ENCODE results near the gene CHN2.

The CHN2 gene

GRCh38 chr7:29281782-29282541 lies 87.4 kb downstream of the CHN2 start:
- H3K27me3 ChIP-seq (ENCODE audit: insufficient read depth, low read depth): no peaks in the 10 kb centered on the region; the same call in 1 of the 2 replicates
- H3K79me2 ChIP-seq (ENCODE audit: insufficient read depth, low read depth): no peaks in the 10 kb centered on the region
- H3K27ac ChIP-seq: no peak overlapping the region
- H3K36me3 ChIP-seq (ENCODE audit: insufficient read depth): no peaks in the 10 kb centered on the region
- H3K9ac ChIP-seq: no peak overlapping the region
- no peaks in the 10 kb centered on the region for H4K20me1 ChIP-seq (ENCODE audit: insufficient read depth)
- no peak overlapping the region for H2AFZ ChIP-seq (ENCODE audit: low read depth)
- TF ChIP-seq, protein P1, sequence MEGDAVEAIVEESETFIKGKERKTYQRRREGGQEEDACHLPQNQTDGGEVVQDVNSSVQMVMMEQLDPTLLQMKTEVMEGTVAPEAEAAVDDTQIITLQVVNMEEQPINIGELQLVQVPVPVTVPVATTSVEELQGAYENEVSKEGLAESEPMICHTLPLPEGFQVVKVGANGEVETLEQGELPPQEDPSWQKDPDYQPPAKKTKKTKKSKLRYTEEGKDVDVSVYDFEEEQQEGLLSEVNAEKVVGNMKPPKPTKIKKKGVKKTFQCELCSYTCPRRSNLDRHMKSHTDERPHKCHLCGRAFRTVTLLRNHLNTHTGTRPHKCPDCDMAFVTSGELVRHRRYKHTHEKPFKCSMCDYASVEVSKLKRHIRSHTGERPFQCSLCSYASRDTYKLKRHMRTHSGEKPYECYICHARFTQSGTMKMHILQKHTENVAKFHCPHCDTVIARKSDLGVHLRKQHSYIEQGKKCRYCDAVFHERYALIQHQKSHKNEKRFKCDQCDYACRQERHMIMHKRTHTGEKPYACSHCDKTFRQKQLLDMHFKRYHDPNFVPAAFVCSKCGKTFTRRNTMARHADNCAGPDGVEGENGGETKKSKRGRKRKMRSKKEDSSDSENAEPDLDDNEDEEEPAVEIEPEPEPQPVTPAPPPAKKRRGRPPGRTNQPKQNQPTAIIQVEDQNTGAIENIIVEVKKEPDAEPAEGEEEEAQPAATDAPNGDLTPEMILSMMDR (conservative IDR thresholded peaks at IDR 0.05; ENCODE audit: low read depth, low read length): no peak
- no peak overlapping the region for H3K4me2 ChIP-seq
- no peak overlapping the region for H3K4me3 ChIP-seq (IDR thresholded peaks at IDR 0.05; ENCODE audit: insufficient read depth, low read depth, low read length)
- H3K4me1 ChIP-seq (ENCODE audit: low read depth, poor library complexity, severe bottlenecking): peaks cover 62% of the 10 kb centered on the region

DNA sequence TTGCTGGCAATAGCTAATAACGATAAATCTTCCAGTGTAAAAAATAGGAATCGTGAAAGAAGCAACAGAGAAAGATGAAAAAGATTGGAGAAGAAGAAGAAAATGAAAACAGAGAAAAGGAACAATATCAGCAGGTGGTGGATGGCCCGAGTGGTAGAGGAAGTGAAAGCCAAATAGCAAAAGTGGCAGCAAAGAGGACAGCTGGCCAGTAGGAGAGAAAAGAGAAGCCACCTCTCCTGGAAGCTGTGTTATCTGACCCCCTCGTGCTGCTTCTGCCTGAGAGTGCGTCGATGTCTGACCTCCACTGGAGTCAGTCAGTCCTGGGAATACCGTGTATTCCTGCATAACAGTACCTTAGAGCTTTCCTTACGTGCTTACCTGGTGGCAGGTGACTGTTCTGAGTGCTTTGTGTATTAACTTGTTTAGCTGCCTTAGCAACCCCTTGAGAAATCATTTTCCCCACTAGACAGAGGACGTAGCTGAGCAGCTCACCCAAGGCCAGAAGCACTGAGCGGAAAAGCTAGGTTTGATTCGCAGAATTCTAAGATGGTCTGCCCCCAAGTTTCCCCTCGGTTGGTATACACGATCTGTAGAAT lies 88.3 kb downstream of the CHN2 start:
- H4K20me1 ChIP-seq (ENCODE audit: insufficient read depth): no peaks in the 10 kb centered on the region
- TF ChIP-seq, protein P1 (conservative IDR thresholded peaks at IDR 0.05; ENCODE audit: low read depth, low read length): no peak
- no peaks in the 10 kb centered on the region; the same call in 1 of the 2 replicates for H3K27me3 ChIP-seq (ENCODE audit: insufficient read depth, low read depth)
- no peak overlapping the region for H3K4me2 ChIP-seq
- no peaks in the 10 kb centered on the region for H3K36me3 ChIP-seq (ENCODE audit: insufficient read depth)
- no peak overlapping the region for H3K9ac ChIP-seq
- H2AFZ ChIP-seq (ENCODE audit: low read depth): no peak overlapping the region
- H3K79me2 ChIP-seq (ENCODE audit: insufficient read depth, low read depth): no peaks in the 10 kb centered on the region
- no peak overlapping the region for H3K27ac ChIP-seq
- H3K4me3 ChIP-seq (IDR thresholded peaks at IDR 0.05; ENCODE audit: insufficient read depth, low read depth, low read length): no peak overlapping the region
- H3K4me1 ChIP-seq (ENCODE audit: low read depth, poor library complexity, severe bottlenecking): peaks cover 58% of the 10 kb centered on the region

DNA sequence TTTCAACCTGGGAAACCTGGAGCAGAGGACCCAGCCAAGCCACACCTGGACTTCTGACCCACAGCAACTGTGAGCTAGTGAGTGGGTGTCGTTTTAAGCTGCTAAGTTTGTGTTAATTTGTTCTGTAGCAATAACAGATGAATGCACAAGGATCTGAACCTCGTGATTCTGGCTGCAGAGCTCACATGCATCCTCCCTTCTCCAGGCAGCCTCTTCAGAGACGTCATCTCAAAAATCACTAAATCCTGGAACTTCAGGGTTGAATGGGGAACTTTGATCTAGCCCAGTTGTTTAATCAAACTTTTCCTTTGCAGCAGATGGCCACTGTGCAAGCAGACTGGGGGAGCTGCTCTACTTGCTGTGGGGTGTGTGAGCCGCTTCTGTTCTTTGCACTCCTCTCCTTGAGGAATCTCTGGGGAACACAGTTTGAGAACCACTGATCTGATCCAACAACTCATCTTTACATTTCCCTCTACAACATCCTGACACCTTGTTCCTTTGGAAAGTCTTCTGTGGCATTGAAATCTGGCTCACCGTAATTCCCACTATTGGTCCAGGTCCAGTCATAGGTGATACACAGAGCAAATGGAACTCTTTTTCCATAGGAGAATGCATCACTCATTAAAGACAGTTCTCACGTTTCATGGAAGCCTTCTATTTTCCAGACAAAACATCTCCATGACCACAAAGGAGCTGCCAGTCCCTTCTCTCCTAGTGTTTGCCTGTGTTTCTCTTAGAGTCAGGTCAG lies 90.3 kb downstream of the CHN2 start:
- Histone ChIP-seq H2AFZ (ENCODE audit: low read depth) (no peak overlapping the region), H3K27ac (peak overlapping the region; percentile 39; the same call in 1 of the 2 replicates), H3K36me3 (ENCODE audit: insufficient read depth) (no peaks in the 10 kb centered on the region), H3K4me2 (peak overlapping the region; percentile 90), H3K9ac (no peak overlapping the region), H3K4me3 (IDR thresholded peaks at IDR 0.05; ENCODE audit: insufficient read depth, low read depth, low read length) (no peak overlapping the region), H3K27me3 (ENCODE audit: insufficient read depth, low read depth) (no peaks in the 10 kb centered on the region; the same call in 1 of the 2 replicates), H3K79me2 (ENCODE audit: insufficient read depth, low read depth) (no peaks in the 10 kb centered on the region), H4K20me1 (ENCODE audit: insufficient read depth) (no peaks in the 10 kb centered on the region), H3K4me1 (ENCODE audit: low read depth, poor library complexity, severe bottlenecking) (peaks cover 48% of the 10 kb centered on the region)
- TF ChIP-seq, protein P1 (conservative IDR thresholded peaks at IDR 0.05; ENCODE audit: low read depth, low read length): no peak

GRCh38 chr7:29285444-29285793 lies 90.8 kb downstream of the CHN2 start:
- Histone ChIP-seq H3K79me2 (ENCODE audit: insufficient read depth, low read depth) (no peaks in the 10 kb centered on the region), H3K4me1 (ENCODE audit: low read depth, poor library complexity, severe bottlenecking) (peaks cover 49% of the 10 kb centered on the region), H3K4me3 (IDR thresholded peaks at IDR 0.05; ENCODE audit: insufficient read depth, low read depth, low read length) (no peak overlapping the region), H3K36me3 (ENCODE audit: insufficient read depth) (no peaks in the 10 kb centered on the region), H3K9ac (no peak overlapping the region), H4K20me1 (ENCODE audit: insufficient read depth) (no peaks in the 10 kb centered on the region), H2AFZ (ENCODE audit: low read depth) (no peak overlapping the region), H3K27me3 (ENCODE audit: insufficient read depth, low read depth) (no peaks in the 10 kb centered on the region; the same call in 1 of the 2 replicates), H3K4me2 (peak overlapping the region; percentile 90), H3K27ac (peak overlapping the region; percentile 39; the same call in 1 of the 2 replicates)
- TF ChIP-seq, protein P1 (conservative IDR thresholded peaks at IDR 0.05; ENCODE audit: low read depth, low read length): no peak

Measured in KMS-11 (cell line).